ENCODE results near the gene ZNF284. TPM values are rescaled to one million over a fixed set of nuclear protein-coding genes. Genes with fewer than 3 reads are reported as not detected.

Gene ZNF284
- total RNA-seq = 3.7 TPM

GRCh38 chr19:44071824-44072542 lies at the start of gene ZNF284:
Gene ZNF284 (plus strand): TSS chr19:44072159. CDS start chr19:44076390, 4,231 bp downstream.

GRCh38 chr19:44025217-44025936 lies 46.6 kb upstream of the ZNF284 start, which contains the start of gene ZNF222:
Gene ZNF222 (plus strand): TSS chr19:44025379. CDS start chr19:44025437, 58 bp downstream.

GRCh38 chr19:44051650-44052402 lies 20.1 kb upstream of the ZNF284 start, which contains the start of gene ZNF223:
Gene ZNF223 (plus strand): TSS chr19:44052036. CDS start chr19:44055177, 3,141 bp downstream.

GRCh38 chr19:44093931-44094765 lies 22.2 kb downstream of the ZNF284 start, which contains the start of gene ZNF224:
Gene ZNF224 (plus strand): TSS chr19:44094361. CDS start chr19:44097874, 3,513 bp downstream.

GRCh38 chr19:44113138-44113783 lies 41.3 kb downstream of the ZNF284 start, which contains the start of gene ZNF225:
Gene ZNF225 (plus strand): TSS chr19:44113399. CDS start chr19:44115828, 2,429 bp downstream.

Small RNA genes lying within 50 kb of the gene (small RNA-seq; reads per million reads assigned to genes)
- gene RNU6-902P (ENCODE audit: low replicate concordance) = not detected

Other genes with a start within 250 kb of the ZNF284 start
- 26.7 TPM for gene ZNF283, start 244.8 kb upstream of the ZNF284 start, total RNA-seq
- gene ZNF404, start 188.2 kb upstream of the ZNF284 start, total RNA-seq = 2.9 TPM
- gene ZNF45, start 136.9 kb upstream of the ZNF284 start, total RNA-seq = 19.3 TPM
- 11.6 TPM for gene ZNF221, start 120.9 kb upstream of the ZNF284 start, total RNA-seq
- 11.1 TPM for gene ZNF155, start 88.0 kb upstream of the ZNF284 start, total RNA-seq
- gene ZNF230, start 69.2 kb upstream of the ZNF284 start, total RNA-seq = 6.0 TPM
- 3.3 TPM for gene ZNF222, start 46.8 kb upstream of the ZNF284 start, total RNA-seq
- 8.3 TPM for gene ZNF223, start 20.1 kb upstream of the ZNF284 start, total RNA-seq
- gene ZNF224, start 22.2 kb downstream of the ZNF284 start, total RNA-seq = 45.6 TPM
- gene ZNF225, start 41.2 kb downstream of the ZNF284 start, total RNA-seq = 8.2 TPM
- gene ZNF234, start 69.4 kb downstream of the ZNF284 start, total RNA-seq = 13.7 TPM
- gene ZNF226, start 92.9 kb downstream of the ZNF284 start, total RNA-seq = 23.0 TPM
- 28.1 TPM for gene ZNF227, start 140.4 kb downstream of the ZNF284 start, total RNA-seq
- gene ZNF233, start 187.7 kb downstream of the ZNF284 start, total RNA-seq = 2.6 TPM
- 13.5 TPM for gene ZNF235, start 232.9 kb downstream of the ZNF284 start, total RNA-seq